Natural killer cell (primary cell): ENCODE measurements around the gene RFESD. TPM values are rescaled to one million over a fixed set of nuclear protein-coding genes. Genes with fewer than 3 reads are reported as not detected.

Experiments used
- ATAC-seq, 3 donors: fragments of 150-1000 bp in 2 of 3; fragments of 200-7000 bp in 1 of 3; cut with Tn5 transposase; 1 replicate in 1 of 3; 2 replicates in 2 of 3; pipeline ENCODE4 v1.10.0; 2021; ENCODE audit warnings: mild to moderate bottlenecking in 2 of 3, moderate library complexity in 2 of 3
- DNase-seq, 2 donors: peaks; one replicate each; pipeline versions ENCODE4 v3.0.0 to v3.0.0-alpha.2; 2013 to 2021; ENCODE audit warnings: mixed read lengths in 1 of 2
- H3K27ac ChIP-seq: one replicate; pipeline ENCODE4 v1.5.1; 2013; ENCODE audit warnings: mild to moderate bottlenecking, low read length
- H3K27me3 ChIP-seq: one replicate; pipeline ENCODE4 v1.6.1; 2013; ENCODE audit warnings: low read length; ENCODE audit not compliant: control insufficient read depth, insufficient read depth
- H3K36me3 ChIP-seq: one replicate; pipeline ENCODE4 v1.6.1; 2013; ENCODE audit warnings: low read length; ENCODE audit not compliant: control insufficient read depth, insufficient read depth
- H3K4me1 ChIP-seq: one replicate; pipeline ENCODE4 v1.6.1; 2013; ENCODE audit warnings: low read length; ENCODE audit not compliant: control insufficient read depth, insufficient read depth
- H3K4me3 ChIP-seq: one replicate; pipeline ENCODE4 v1.5.1; 2013; ENCODE audit warnings: low read length
- H3K9me3 ChIP-seq: one replicate; pipeline ENCODE4 v1.6.1; 2013; ENCODE audit warnings: low read length; ENCODE audit not compliant: control insufficient read depth, insufficient read depth
- H3K27ac Mint-ChIP-seq, 2 donors: one replicate each; pipeline ENCODE4 v1.8.0; 2022; ENCODE audit warnings: mild to moderate bottlenecking in 2 of 2, mixed read lengths in 2 of 2, moderate library complexity in 1 of 2
- H3K27me3 Mint-ChIP-seq, 2 donors: one replicate each; pipeline ENCODE4 v1.8.0; 2022; ENCODE audit warnings: low read depth in 2 of 2, mixed read lengths in 2 of 2
- H3K36me3 Mint-ChIP-seq: one replicate; pipeline ENCODE4 v1.8.0; 2022; ENCODE audit warnings: mixed read lengths
- H3K4me1 Mint-ChIP-seq, 2 donors: one replicate each; pipeline ENCODE4 v1.8.0; 2022; ENCODE audit warnings: mixed read lengths in 2 of 2
- H3K4me3 Mint-ChIP-seq: one replicate; pipeline ENCODE4 v1.8.0; 2022; ENCODE audit warnings: mild to moderate bottlenecking, moderate library complexity, mixed read lengths
- H3K9me3 Mint-ChIP-seq, 2 donors: one replicate each; pipeline ENCODE4 v1.8.0; 2022; ENCODE audit warnings: mixed read lengths in 2 of 2
- CTCF ChIP-seq: fragments of 200-600 bp; IDR thresholded peaks from one replicate; pipeline ENCODE4 v1.8.0; 2022; ENCODE audit warnings: antibody characterized with exemption
- WGBS: methylation state at CpG from one replicate; pipeline ENCODE4 v1.1.7; 2013; ENCODE audit warnings: missing lambda C conversion rate; ENCODE audit not compliant: insufficient coverage; 5-methylcytosine and 5-hydroxymethylcytosine counted together
- intact Hi-C: fragments of 100-400 bp; cut with micrococcal nuclease; formaldehyde crosslinking; loops from one replicate; pipeline ENCODE4 v1.14.2; 2022
- total RNA-seq, 4 donors: library from RNA; stranded (reverse); fragments of 120-200 nt in 1 of 4; gene quantifications; one replicate each; pipeline versions ENCODE4 v1.2.3 to v1.2.4, GENCODE V29; 2013 to 2022

Gene RFESD
- total RNA-seq, 3 donors from 2014 or later (not counting 1 experiment from before 2014, with no cell fraction given): 0.96 to 1.5 (median 1.4) TPM

GRCh38 chr5:95628933-95629332 is 17.6 kb upstream of the RFESD start:
- Mint-ChIP-seq H3K4me1 (peaks cover 11 to 12% of the 10 kb centered on the region in 2 donors), H3K9me3 (no peaks in the 10 kb centered on the region), H3K4me3 (no peak overlapping the region), H3K27ac (no peak overlapping the region), H3K36me3 (no peaks in the 10 kb centered on the region), H3K27me3 (peaks cover 0 to 2% of the 10 kb centered on the region in 2 donors)
- no peaks in the 10 kb centered on the region for H3K9me3 ChIP-seq
- WGBS: 88% methylated on average over 1 of the region's 1 CpG
- intact Hi-C loops: loop anchor here (10.0 kb wide), 2 partner anchors 74 to 1556 kb away; partner anchors contain the start of genes ARSK, RIOK2 and SKIC3
- no peaks in the 10 kb centered on the region for H3K27me3 ChIP-seq
- no peaks in the 10 kb centered on the region for H3K36me3 ChIP-seq
- no peak for TF ChIP-seq CTCF
- DNase-seq: no peak
- no peak overlapping the region for H3K4me3 ChIP-seq
- H3K27ac ChIP-seq: no peak overlapping the region
- no peak for ATAC-seq
- H3K4me1 ChIP-seq: peaks cover 4% of the 10 kb centered on the region

GRCh38 chr5:95630394-95630917 is 16.1 kb upstream of the RFESD start:
- no peak for ATAC-seq
- H3K9me3 Mint-ChIP-seq: no peaks in the 10 kb centered on the region
- peaks cover 4% of the 10 kb centered on the region for H3K4me1 ChIP-seq
- no peak overlapping the region for H3K4me3 ChIP-seq
- no peaks in the 10 kb centered on the region for H3K27me3 ChIP-seq
- no peak overlapping the region for H3K27ac ChIP-seq
- H3K9me3 ChIP-seq: no peaks in the 10 kb centered on the region
- no peak overlapping the region for H3K27ac Mint-ChIP-seq
- no peak for DNase-seq
- no peak for TF ChIP-seq CTCF
- peaks cover 0 to 2% of the 10 kb centered on the region in 2 donors for H3K27me3 Mint-ChIP-seq
- no peaks in the 10 kb centered on the region for H3K36me3 Mint-ChIP-seq
- no peak overlapping the region for H3K4me3 Mint-ChIP-seq
- 84% methylated on average over 4 of the region's 5 CpGs for WGBS
- no peaks in the 10 kb centered on the region for H3K36me3 ChIP-seq
- intact Hi-C loops: no loop called here
- peaks cover 11 to 12% of the 10 kb centered on the region in 2 donors for H3K4me1 Mint-ChIP-seq

- H3K36me3 Mint-ChIP-seq: no peaks in the 10 kb centered on the region
- H3K4me3 Mint-ChIP-seq: no peak overlapping the region
These were observed 15.2 kb upstream of the RFESD start for GRCh38 chr5:95631255-95631958.

More at GRCh38 chr5:95631255-95631958, 15.2 kb upstream of the RFESD start:
- H3K4me1 ChIP-seq: peaks cover 4% of the 10 kb centered on the region
- no peak overlapping the region for H3K27ac ChIP-seq
- 80% methylated on average over 1 of the region's 2 CpGs for WGBS
- H3K27me3 Mint-ChIP-seq: peaks cover 0 to 4% of the 10 kb centered on the region in 2 donors
- no peak for TF ChIP-seq CTCF
- no peaks in the 10 kb centered on the region for H3K36me3 ChIP-seq
- ATAC-seq: no peak
- intact Hi-C loops: no loop called here
- H3K27ac Mint-ChIP-seq: peak overlapping the region; percentile 74 to 85
- H3K4me3 ChIP-seq: no peak overlapping the region
- H3K4me1 Mint-ChIP-seq: peaks cover 11 to 12% of the 10 kb centered on the region in 2 donors
- DNase-seq: no peak
- no peaks in the 10 kb centered on the region for H3K9me3 Mint-ChIP-seq
- no peaks in the 10 kb centered on the region for H3K27me3 ChIP-seq
- no peaks in the 10 kb centered on the region for H3K9me3 ChIP-seq
